ENCODE measurements around the gene PRR30.

Gene PRR30

DNA sequence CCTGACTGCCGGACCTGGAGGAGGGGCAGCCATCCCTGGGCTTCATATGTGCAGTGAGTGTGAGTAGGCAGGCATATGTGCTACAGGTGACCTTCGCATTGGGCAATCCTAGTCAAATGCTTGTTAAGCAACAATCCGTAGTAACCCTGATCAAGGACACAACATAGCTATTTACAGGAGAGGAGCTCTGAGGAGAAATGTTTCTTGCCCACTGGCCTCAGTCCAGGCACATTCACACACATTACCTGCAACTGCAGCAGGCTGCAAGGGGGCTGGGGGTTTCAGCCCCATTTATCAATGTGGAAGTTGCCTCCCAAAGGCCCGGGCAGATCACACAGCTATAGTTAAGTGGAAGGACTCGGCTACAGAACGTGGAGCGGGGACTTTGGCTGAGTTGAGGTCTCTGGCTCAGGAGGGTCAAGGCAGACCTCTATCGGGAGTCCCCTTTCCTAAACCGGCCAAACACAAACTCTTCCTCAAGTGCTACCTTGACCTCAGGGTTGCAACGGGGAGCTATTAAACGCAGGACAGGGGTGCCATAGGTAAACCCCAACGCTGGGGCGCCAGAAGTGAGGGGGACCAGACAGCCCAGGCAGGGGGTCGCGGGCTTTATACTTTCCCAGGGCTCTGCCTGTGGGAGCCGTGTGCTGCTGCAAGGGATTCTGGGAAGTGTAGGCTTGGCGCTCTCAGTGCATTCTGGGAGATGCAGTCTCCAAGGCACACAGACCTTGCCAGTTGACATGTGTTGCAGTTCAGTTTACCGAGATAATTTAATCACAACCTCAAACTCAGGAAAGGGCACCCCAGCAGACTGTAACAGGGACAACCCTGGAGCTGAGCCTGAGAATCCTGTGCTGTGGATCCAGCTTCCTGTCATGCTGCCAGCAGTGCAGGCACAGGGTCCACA is 43.2 kb downstream of the PRR30 start:
- no peak for DNase-seq

DNA sequence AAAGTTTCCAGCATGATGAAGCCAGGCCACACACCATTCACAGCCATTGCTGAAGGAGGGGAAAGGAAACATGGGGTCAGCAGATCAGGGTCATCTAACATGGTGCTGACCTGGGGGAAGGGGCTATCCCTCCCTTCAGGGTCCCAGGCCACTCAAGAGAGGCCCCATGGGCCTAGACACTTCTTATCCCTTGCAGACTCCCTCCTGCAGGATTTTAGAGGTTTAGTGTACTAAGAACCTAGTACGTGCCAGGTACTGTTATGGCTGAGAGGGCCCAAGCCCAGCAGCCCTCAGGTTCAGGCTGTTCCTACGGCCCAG is 43.8 kb downstream of the PRR30 start:
- no peak for DNase-seq

DNA sequence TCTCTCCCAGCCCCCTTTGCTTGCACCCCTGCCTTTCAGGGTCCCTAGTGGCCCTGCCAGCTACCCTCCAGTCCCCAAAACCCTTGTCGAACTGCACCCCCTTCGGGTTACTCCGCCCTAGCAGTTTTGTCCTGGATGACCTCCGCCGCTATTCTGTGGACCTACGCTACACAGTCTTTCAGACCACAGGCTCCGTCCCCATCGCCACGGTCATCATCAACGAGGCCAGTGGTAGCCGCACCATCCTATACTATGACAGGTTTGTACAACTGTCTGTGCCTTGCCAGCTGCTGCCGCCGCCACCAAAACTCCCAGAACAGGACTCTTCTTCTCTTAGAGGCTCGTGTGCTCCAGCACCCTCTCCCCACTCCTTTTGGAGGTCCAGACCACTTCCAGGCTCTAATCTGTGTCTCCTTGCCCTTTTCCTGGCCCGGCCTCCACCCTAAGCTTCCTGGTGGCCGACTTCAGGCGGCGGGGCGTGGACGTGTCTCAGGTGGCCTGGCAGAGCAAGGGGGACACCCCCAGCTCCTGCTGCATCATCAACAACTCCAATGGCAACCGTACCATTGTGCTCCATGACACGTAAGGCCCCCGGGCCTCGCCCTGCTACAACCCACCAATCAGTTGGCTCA is 44.7 kb downstream of the PRR30 start:
- DNase-seq = peak; percentile 39

DNA sequence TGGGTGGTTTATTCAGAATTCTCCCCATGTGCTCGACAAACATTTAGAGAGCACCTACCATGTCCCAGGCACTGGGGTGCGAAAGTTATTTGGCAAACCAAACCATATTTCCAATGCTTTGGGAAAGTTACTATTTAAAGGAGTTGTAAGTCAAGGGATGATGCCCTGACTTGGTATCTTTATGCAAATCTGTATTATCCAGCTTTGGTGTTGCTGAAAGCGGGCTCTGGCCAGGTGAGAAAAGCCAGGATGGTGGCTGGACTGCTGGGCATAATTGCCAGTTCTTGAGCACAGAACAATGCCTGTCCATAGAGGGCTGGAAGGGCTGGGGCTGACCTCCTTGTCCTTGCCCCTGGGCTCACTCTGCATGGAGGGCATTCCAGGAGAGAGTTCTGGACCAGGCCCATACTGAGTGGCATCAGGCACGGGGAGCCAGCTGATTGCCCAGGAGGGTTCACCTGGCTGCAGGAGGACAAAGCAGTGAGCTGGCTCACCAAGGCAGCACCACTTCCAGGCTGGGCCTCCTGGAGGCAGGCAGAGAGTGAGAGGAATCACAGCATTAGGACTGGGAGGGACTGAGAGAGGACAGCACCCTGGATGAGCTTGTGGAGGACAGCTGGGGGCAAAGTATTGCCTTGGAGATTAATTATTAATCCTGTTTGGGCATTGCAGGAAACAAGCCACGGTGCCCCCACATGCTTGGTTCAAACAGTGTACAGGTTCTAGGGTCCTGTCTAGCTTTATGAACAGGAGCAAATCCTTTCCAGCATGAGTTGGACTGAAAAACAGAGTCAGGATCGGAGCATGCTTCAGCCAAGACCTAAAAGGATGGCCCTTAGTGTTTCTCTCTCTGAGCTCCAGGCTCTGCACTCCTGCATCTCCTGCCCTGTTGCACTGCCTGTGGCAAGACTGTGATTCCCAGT is 45.5 kb downstream of the PRR30 start:
- DNase-seq = no peak

DNA sequence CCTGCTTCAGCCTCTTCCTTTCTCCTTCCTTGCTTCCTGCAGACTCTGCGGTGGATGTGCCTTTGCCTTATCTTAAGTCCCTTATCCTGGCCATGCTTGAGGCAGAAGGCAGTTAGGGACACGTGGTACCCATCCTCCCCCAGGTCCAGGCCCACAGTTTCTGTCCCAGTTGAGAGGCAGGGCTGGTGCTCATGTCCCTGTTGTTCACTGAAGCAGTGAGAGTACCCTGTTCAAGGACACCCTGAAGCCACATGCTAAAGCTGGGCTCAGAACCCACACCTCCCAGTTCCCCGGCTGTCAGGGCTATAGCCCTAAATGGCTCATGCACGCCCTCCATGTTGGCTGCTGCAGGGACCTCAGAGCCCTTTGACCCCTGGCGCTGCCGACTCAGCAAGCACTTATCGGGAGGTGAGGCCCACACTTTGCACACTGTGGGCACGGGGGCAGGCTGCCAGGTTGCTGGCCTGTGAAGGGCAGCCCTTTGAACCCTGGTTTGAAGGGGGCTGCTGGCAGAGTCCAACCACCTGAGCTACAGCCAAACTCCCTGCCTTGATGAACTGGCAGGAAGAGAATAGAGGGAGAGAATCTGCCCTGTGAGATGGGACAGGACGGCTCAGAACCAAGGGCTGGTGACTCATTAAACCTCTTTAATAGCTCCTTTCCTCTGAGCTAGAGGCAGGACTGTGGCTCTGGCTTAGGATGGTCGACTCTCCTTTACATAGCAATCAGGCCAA is 46.3 kb downstream of the PRR30 start:
- DNase-seq = no peak

DNA sequence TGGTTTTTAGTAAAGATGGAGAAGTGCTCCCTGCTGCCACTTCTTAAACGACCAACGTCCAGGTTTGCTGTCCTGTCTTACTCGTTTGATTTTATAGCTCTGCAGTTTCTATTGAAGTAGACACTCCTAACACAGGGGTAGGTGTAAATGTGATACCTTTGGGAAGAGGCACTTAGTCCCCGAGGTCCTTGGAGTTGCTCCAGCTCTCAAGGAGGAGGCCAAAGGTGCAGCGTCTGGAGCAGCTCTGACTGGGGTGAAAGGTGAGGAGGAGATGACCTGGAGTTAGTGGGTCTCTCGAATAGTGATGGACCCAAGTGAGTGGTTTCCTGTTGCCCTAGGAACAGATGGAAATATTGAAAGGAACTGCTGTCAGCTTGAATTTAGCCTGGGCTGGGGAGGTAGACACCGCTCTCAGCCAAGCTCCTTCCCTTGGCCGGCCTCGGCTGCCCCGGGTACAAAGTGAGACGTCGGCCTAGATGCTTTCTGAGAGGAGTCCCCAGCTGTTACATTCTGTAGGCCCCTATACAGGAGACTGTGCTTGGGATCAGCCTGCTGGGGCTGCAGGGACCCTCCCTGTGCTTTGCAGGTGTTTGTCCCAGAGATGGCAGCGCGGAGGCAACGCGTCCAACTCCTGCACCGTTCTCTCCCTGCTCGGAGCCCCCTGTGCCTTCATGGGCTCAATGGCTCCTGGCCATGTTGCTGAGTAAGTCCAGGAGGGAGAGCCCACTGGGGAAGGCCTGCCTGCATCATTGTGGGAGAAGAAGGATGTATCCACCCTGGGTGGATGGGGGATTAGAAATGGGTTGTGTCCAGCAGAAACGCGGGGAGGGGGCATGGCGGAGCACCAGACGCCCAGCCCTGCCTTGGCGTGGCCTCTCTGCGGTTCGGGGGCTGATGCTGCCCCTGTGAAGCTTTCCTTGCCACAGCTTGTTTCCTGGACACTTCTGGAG is 47.2 kb downstream of the PRR30 start:
- no peak for DNase-seq

DNA sequence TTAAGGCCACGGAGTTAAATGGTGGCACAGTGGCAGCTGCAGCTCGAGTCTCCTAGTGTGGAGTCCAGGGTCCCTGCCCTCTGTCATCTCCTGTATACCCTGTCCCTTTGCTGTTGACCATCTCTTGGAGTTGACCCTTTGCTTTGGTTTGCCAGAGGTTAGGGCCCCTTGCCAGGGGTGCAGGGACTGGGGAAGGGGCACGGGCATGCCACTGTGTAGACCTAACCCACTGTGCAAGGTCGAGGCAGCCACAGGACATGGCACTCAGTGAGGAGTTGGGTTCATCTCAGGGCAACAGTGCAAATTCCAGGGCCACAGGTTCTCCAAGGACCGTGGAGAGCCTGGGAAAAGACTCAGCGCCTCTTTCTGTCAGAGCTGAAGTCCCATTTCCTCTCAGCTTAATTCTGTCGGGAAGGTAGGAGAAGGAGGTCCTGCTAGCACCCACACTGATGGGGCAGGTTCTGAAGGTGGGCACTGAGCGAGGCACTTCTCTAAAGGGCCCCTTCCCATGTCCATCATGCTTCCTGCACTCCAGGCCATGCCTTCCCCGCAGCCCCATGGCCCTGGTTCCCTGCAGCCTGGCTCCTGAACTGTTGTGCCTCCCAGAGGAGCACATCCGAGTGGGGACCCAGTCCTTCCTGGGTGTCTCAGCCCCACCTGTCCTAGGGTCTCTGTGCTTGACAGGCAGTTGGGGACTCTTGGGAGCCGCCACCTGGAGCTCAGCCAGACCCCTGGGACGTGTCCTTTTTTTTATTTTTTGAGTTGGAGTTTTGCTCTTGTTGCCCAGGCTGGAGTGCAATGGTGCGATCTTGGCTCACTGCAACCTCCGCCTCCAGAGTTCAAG is 49.9 kb downstream of the PRR30 start:
- DNase-seq = no peak

DNA sequence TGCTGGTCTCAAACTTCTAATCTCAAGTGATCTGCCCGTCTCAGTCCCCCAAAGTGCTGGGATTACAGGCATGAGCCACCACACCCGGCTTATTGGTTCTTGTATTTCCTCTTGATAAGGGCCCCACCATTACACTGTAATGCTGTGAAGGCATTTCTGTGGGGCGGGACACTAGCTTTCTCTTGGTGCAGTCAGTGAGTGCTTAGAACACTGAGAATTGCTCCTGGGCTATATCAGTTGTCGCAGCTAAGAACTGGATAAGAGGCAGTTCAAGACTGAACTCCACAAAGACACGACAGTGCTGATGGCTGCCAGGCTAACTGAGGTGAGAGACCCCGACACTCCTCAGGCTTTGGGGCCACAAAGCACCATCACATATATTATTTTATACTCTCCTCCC is 50.6 kb downstream of the PRR30 start:
- DNase-seq = no peak

DNA sequence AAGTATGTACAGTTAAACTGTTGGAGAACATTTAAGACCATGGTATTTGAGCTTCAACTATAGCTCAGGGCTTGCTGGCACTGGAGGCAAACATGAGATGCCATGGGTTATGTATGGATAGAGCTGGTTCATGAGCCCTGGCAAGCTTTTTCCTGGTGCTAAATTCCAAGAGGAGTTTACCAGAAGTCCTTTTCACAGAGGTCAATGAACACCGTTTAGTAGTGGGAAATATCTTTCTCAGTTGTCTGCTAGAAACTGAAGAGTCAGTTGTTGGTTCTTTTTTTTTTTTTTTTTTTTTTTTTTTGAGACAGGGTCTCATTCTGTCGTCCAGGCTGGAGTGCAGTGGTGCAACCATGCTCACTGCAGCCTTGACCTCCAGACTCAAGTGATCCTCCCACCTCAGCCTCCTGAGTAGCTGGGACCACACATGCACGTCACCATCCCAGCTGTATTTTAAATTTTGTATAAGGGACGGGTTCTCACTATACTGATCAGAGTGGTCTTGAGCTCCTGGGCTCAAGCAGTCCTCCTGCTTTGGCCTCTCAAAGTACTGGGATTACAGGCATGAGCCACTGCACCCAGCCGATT is 51.3 kb downstream of the PRR30 start:
- no peak for DNase-seq
